A673 (cell line): ENCODE measurements around the gene GULP1. TPM values are rescaled to one million over a fixed set of nuclear protein-coding genes. Genes with fewer than 3 reads are reported as not detected.
"Not testable (repeated sequence)": the region's sequence is repeated elsewhere in the genome, so short reads cannot be mapped to it uniquely, and the experiment has no call there.

ENCODE experiments used
- BruUV-seq: library from RNA; stranded (reverse); fragments of 400-500 nt; replicated peaks from 2 replicates; lab custom pipeline; 2021; lab: Mats Ljungman, UMichigan
- CTCF ChIA-PET: fragments of 300-600 bp; sonication (Branson Sonifier 250); formaldehyde crosslinking; loops from one replicate; lab custom pipeline; 2022; ENCODE audit warnings: antibody characterized with exemption; lab: Charles Lee
- POLR2A ChIA-PET: fragments of 300-600 bp; sonication (Branson Sonifier 250); formaldehyde crosslinking; loops from one replicate; lab custom pipeline; 2022; ENCODE audit warnings: antibody characterized with exemption; ENCODE audit not compliant: low non-redundant PET; lab: Charles Lee
- DNase-seq: peaks from one replicate; pipeline ENCODE4 v3.0.0-alpha.2; 2015; ENCODE audit warnings: low spot score
- H3K27ac ChIP-seq: fragments of 200-600 bp; sonication (generic); 2 replicates; pipeline ENCODE4 v1.5.1; 2016; ENCODE audit warnings: mixed run types, low read depth, mild to moderate bottlenecking, mixed read lengths, antibody characterized with exemption, low read length; ENCODE audit not compliant: poor library complexity, severe bottlenecking
- H3K27me3 ChIP-seq: fragments of 200-600 bp; sonication (generic); replicated peaks from 2 replicates; pipeline ENCODE4 v1.6.1; 2017; ENCODE audit warnings: mixed run types, low read depth, mild to moderate bottlenecking, mixed read lengths, antibody characterized with exemption, low read length; ENCODE audit not compliant: insufficient read depth, poor library complexity
- H3K36me3 ChIP-seq: fragments of 200-600 bp; sonication (generic); 2 replicates; pipeline ENCODE4 v1.6.1; 2016; ENCODE audit warnings: mixed run types, mild to moderate bottlenecking, mixed read lengths, antibody characterized with exemption, low read length; ENCODE audit not compliant: insufficient read depth, poor library complexity, severe bottlenecking
- H3K4me1 ChIP-seq: fragments of 200-600 bp; sonication (generic); 2 replicates; pipeline ENCODE4 v1.6.1; 2017; ENCODE audit warnings: mixed run types, mild to moderate bottlenecking, mixed read lengths, antibody characterized with exemption, low read length; ENCODE audit not compliant: insufficient read depth, poor library complexity, severe bottlenecking
- H3K4me3 ChIP-seq: fragments of 200-600 bp; sonication (generic); 2 replicates; pipeline ENCODE4 v1.5.1; 2016; ENCODE audit warnings: low read depth, mixed run types, mild to moderate bottlenecking, mixed read lengths, low read length; ENCODE audit not compliant: poor library complexity, severe bottlenecking
- H3K9me3 ChIP-seq: fragments of 200-600 bp; sonication (generic); 2 replicates; pipeline ENCODE4 v1.6.1; 2016; ENCODE audit warnings: mixed run types, low read depth, mild to moderate bottlenecking, mixed read lengths, antibody characterized with exemption, low read length; ENCODE audit not compliant: poor library complexity, severe bottlenecking
- EZH2 ChIP-seq: fragments of 200-600 bp; sonication (generic); IDR thresholded peaks from 2 replicates; pipeline ENCODE4 v1.6.1; 2017; ENCODE audit warnings: borderline replicate concordance, low read depth, mild to moderate bottlenecking, mixed read lengths, antibody characterized with exemption, low read length; ENCODE audit not compliant: poor library complexity, severe bottlenecking
- intact Hi-C: fragments of 100-400 bp; cut with micrococcal nuclease; formaldehyde crosslinking; loops from one replicate; pipeline ENCODE4 v1.10.0; 2022; ENCODE audit not compliant: unreplicated experiment
- total RNA-seq: library from RNA; stranded (reverse); gene quantifications from 2 replicates; pipeline ENCODE4 v1.2.3, GENCODE V29; 2021
- TF ChIP-seq, protein P1 (sequence below): fragments of 300-800, 200-600 bp; sonication (generic); conservative IDR thresholded peaks from 2 replicates; pipeline ENCODE4 v1.5.1; 2017; ENCODE audit warnings: low read depth, mild to moderate bottlenecking, antibody characterized with exemption, low read length, moderate library complexity, mixed read lengths

Gene GULP1
- total RNA-seq, 1 experiment from 2014 or later: 7.2 TPM

DNA sequence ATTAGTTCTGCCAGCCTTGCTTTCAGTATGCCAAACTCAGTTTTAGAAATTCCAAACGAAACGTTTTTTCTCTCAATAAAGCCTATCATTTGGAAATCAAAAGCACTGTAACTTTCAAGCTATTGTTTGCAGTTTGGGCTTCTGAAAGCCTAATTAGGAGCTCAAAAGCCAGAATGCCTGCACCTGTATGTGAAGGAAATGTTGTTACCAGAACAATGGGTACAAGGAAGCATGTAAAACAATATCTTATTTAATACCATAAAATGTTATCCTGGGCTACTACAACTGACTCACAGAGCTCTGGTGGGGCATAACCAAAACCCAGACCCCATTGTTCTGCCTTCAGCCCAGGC is 12.6 kb upstream of the GULP1 start:
- ChIA-PET CTCF (no interaction called here), POLR2A (no interaction called here)
- H3K36me3 ChIP-seq: no peaks in the 10 kb centered on the region
- intact Hi-C loops: no loop called here
- no peak overlapping the region for H3K27ac ChIP-seq
- no peak overlapping the region for H3K4me3 ChIP-seq
- DNase-seq: no peak
- H3K4me1 ChIP-seq: no peaks in the 10 kb centered on the region
- TF ChIP-seq, protein P1, sequence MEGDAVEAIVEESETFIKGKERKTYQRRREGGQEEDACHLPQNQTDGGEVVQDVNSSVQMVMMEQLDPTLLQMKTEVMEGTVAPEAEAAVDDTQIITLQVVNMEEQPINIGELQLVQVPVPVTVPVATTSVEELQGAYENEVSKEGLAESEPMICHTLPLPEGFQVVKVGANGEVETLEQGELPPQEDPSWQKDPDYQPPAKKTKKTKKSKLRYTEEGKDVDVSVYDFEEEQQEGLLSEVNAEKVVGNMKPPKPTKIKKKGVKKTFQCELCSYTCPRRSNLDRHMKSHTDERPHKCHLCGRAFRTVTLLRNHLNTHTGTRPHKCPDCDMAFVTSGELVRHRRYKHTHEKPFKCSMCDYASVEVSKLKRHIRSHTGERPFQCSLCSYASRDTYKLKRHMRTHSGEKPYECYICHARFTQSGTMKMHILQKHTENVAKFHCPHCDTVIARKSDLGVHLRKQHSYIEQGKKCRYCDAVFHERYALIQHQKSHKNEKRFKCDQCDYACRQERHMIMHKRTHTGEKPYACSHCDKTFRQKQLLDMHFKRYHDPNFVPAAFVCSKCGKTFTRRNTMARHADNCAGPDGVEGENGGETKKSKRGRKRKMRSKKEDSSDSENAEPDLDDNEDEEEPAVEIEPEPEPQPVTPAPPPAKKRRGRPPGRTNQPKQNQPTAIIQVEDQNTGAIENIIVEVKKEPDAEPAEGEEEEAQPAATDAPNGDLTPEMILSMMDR: no peak
- BruUV-seq: no TSS peak
- H3K27me3 ChIP-seq: no peaks in the 10 kb centered on the region
- H3K9me3 ChIP-seq: no peaks in the 10 kb centered on the region

DNA sequence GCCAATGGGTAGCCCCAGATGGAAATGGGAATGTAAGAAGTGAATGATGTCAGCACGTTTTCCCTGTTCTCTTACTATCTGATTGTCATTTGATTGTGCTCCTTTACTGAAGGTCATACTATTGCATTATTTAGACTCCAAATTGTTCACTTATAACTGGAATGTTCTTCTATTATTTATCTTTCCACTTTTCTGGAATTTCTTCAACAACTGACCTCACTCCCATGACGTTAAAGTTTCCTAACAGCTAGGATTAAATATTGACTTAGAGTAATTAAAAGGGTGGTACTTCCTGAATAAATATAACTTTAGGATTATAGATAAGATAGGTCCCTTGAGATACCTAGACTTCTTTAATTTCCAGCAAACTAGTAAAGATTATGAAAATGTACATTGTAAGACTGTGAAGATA is 10.9 kb upstream of the GULP1 start:
- TF ChIP-seq, protein P1: no peak
- TF ChIP-seq EZH2: no peak
- no peak overlapping the region for H3K27ac ChIP-seq
- ChIA-PET POLR2A (no interaction called here), CTCF (no interaction called here)
- H3K9me3 ChIP-seq: no peaks in the 10 kb centered on the region
- intact Hi-C loops: no loop called here
- no peaks in the 10 kb centered on the region for H3K27me3 ChIP-seq
- H3K4me1 ChIP-seq: no peaks in the 10 kb centered on the region
- H3K4me3 ChIP-seq: no peak overlapping the region
- DNase-seq: no peak
- no peaks in the 10 kb centered on the region for H3K36me3 ChIP-seq
- no TSS peak for BruUV-seq

DNA sequence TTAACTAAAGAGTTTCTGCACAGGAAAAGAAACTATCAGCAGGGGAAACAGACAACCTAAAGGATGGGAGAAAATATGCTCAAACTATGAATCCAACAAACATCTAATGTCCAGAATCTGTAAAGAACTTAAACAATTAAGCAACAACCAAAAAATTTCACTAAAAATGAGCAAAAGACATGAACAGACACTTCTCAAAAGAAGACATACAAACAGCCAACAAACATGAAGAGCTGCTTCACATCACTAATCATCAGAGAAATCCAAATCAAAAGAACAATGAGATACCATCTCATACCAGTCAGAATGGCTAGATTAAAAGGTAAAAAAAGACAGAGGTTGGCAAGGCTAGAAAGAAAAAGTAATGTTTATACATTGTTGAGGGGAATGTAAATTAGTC is 8.8 kb upstream of the GULP1 start:
- no peak overlapping the region for H3K4me3 ChIP-seq
- no peak overlapping the region for H3K27ac ChIP-seq
- no peaks in the 10 kb centered on the region for H3K9me3 ChIP-seq
- no peak for DNase-seq
- ChIA-PET CTCF (no interaction called here), POLR2A (no interaction called here)
- H3K27me3 ChIP-seq: no peaks in the 10 kb centered on the region
- TF ChIP-seq, protein P1: no peak
- TF ChIP-seq EZH2: no peak
- H3K4me1 ChIP-seq: no peaks in the 10 kb centered on the region
- no TSS peak for BruUV-seq
- intact Hi-C loops: no loop called here
- H3K36me3 ChIP-seq: no peaks in the 10 kb centered on the region

DNA sequence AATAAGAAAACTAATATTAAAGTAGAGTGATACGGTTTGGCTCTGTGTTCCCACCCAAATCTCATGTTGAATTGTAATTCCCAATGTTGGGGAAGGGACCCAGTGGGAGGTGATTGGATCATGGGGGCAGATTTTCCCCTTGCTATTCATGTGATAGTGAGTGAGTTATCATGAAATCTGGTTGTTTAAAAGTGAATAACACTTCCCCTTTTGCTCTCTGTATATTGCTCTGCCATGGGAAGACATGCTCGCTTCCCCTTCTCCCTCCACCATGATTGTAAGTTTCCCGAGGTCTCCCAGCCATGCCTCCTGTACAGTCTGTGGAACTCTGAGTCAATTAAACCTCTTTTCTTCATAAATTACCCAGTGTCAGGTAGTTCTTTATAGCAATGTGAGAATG is 7.4 kb upstream of the GULP1 start:
- H3K4me3 ChIP-seq, H3K9me3 ChIP-seq, CTCF ChIA-PET, H3K27ac ChIP-seq, BruUV-seq, POLR2A ChIA-PET, H3K36me3 ChIP-seq, intact Hi-C loops, H3K27me3 ChIP-seq, H3K4me1 ChIP-seq, DNase-seq: not testable (repeated sequence)
